T1000 (cell line): ENCODE measurements around the gene CARD11.

Experiments used
- DNase-seq: peaks from one replicate; lab custom pipeline; 2025; ENCODE audit warnings: mixed read lengths; lab: John Stamatoyannopoulos, UW

Gene CARD11

DNA sequence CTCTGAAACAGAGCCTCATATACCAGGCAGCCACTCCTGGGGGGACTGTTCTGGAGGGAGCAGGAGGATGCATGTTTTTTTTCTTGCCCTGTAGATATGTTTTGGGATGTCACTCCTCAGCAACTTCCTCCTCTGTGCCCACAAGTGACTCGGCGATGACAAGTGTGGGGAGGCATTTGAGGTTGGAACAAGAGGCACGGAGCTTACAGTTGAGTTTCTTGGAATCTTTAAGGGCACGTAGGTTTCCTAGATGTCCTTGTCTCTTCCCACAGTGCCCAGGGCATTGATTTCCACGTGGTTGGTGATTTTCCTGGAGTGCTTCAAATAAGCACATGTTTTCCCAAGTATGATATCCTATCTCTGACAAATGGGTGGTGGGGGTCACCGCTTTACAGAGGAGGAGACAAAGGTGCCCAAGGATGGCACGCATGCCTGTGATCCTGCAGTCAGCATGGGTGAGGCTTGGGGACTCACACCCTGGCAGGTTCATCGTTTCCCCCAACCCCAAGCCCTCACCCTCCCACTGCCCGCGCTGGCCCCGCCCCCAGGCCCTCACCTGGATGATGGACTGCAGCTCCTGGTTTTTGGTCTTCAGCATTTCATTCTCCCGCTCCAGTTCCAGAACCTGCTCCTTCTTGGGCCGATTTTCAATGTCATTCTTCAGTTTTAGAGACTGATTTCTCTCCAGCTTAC, 104.3 kb downstream of the CARD11 start:
- no peak for DNase-seq

DNA sequence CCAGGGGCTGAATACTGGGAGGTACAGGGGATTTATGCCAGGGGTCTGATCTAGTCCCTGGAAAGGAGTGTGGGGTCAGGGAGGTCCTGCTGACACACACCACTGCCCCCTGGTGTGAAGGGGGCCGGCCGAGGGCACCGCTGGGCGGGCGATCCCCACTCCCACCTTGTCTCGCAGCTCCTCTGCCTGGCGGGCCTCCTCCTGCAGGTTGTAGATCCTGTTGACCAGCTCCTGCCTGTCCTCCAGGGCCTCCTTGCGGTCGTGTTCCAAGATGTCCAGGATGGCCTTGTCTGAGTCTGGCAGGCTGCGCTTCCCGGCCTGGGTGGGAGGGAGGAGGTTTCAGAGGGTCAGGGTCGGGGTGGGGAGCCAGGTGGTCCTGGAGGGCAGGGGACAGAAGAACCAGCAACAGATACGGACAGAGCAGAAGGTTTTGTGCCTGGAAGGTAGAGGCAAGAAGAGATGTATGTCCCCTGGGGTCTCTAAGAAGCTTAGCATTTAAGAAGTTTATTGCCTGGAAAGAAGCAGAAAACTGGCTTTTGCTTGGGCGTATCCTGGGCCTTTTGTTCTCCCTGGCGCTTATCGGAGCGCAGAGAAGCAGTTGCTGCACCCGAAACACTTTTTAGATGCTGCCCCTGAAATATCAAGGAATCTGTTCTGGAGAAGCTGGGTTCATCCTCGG, 105.0 kb downstream of the CARD11 start:
- DNase-seq = no peak

DNA sequence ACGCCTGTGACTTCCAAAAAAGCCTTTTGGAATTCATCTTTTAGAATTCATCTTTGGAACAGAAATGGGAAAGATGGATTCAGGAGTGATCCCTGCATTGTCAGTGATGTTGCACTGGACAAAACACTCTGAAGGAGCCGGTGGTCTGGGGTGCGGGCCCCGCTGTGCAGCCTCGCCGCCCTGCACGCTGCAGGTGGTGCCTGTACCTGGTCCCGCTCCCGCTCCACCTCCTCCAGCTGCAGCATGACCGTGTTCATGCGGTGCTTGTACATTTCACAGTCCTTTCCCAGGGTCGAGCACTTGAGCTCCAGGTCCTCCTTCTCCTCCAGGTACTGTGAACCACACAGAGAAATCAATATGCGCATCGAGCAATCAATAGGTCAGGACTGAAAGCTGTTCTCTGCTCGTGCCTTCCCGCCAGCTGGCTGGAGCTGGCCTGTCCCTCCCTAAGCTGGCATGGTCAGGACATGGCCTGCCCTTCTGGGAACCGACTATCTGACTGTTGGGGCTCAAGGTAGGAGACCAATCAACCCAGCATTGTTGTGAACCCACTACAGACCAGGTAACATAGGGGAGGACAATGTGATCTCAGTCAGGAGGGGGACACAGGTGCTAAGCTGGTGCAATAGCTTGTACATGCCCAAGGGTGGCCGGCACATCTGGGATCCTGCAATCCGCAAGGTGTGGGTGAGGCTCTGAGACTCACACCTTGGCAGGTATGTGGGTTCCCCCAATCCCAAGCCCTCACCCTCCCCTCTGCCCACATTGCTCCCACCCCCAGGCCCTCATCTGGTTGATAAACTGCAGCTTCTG, 105.8 kb downstream of the CARD11 start:
- DNase-seq = no peak

DNA sequence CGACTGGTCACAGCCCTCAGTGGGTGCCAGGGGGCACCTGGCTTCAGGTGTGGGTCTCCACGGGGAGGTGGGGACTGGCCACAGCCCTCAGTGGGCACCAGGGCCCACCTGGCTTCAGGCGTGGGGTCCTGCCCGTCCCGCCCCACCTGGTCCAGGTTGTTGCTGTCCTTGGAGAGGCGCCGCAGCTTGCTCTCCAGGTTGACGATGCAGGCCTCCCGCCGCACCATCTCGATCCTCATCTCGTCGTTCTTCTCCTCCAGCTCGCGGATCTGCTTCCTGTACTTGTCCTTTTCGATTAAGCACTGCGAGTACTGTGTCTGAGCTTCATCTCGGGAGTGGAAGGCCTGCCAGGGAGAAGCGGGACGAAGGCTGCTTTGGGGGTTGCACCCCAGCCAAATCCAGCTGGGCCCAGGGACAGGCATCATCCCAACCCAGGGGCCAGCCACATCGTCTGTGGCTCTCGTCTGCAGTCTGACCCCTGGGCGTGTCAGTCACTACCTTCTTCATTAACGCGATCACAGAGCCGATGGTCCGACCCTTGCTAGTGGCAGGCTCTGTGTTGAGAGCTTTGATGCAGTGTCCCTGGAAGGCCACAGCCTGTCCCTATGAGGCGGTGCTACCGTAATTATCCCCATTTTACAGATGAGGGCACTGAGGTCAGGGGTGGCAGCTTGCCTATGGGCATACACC, 106.6 kb downstream of the CARD11 start:
- no peak for DNase-seq

DNA sequence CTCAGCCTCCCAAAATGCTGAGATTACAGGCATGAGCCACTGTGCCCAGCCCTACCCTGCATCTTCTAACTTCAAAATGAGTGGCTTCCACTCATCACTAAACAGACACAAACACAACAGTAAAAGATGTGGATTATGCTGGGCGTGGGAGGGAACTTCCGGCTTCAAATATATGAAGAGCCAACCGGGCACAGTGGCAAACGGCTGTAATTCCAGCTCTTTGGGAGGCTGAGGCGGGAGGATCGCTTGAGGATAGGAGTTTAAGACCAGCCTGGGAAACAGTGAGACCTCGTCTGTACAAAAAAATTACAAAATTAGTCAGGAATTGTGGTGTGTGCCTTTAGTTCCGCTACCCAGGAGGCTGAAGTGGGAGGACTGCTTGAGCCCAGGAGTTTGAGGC, 107.4 kb downstream of the CARD11 start:
- no peak for DNase-seq

DNA sequence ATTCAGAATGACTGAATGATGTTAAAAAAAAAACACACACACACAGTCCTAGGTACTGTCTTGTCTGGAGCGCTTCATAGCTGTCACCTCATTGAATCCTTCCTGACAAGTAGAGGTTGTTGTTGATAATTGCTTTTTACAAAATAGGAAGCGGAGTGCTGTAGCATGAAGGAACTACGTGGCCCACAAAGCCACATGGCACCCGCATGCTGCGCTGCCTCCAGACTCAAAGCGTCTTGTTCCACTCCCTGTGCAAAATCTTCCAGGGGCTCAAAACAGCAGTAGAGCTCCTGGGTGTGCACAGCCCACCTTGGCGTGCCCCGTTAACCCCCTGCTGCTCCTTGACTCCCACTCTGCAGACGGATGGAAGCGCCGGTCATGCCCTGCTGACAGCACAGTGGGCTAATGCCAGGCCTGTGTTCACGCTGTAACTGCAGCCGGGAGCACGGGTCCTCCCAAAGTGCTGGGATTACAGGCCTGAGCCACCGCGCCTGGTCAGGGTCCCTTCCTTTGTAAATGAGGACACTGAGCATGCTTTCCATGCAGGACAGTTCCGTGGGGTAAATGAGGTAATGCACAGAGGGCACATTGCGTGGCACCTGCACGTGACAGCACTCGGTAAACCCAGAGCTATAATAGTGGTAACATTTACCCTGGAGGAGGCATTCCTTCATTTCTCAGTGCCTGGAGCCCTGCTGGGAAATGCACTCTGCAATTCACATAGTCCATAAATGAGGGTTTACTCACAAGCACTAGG, 108.5 kb downstream of the CARD11 start:
- no peak for DNase-seq

DNA sequence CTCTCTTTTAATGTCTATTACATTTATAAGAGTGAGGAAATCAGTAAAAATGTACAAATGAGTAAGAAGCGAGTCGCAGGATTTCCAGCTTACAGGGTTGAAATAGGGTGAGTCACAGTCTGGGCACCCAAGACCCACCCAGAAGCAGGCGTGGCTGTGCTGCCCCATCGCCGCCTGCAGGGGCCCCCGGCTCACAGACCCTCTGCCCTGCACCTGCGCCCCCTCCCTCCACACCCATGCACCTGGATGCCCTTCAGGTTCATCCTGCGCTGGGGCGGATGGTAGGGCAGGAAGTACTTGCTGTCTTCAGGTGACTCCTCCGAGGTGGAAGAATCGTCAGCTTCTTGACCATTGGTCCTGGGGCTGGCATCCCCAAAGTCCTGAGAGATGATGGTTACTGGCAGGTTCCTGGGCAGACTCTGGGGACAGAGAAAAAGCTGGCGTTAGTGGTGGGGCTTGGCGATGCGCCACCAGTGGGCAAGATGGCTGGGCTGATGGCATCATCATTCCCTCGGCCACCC, 109.4 kb downstream of the CARD11 start:
- DNase-seq = no peak

DNA sequence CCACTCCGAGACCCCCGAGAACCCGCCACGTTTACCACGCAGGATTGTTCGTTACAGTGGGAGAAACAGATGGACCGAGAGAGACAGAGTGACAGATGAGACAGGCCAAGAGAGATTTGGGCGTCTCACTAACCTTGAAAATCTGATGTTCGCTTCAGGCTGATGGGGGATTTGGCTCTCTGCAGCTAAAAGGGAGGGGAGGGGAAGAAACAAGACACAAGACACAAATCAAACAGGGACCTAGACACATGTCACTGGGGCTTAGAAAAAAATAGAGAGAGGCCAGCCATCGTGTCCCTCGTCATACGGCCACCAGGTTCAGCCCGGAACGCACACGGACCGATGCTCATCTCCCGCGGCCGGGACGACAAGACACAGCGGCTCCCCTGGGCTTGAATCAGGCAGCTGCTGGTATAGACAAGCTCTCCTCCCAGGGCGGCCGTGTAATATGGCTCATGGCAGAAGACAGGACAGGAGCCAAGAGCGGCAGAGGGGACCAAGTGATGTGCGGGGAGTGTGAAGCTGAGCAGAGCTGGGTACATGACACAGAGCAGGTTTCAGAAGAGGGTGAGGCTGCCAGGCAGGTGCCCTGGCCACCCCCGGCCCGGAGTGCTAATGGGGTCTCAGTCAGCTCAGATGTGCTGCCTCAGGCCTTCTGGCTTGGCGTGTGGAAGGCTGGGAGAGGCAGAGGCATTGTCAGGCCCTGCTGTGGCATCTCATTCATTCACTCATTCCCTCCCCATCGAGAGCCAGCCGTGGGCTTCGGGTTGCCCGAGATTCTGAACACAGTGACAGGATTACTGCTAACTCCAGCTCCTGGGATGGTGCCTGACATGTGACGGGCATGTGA, 111.0 kb downstream of the CARD11 start:
- no peak for DNase-seq

DNA sequence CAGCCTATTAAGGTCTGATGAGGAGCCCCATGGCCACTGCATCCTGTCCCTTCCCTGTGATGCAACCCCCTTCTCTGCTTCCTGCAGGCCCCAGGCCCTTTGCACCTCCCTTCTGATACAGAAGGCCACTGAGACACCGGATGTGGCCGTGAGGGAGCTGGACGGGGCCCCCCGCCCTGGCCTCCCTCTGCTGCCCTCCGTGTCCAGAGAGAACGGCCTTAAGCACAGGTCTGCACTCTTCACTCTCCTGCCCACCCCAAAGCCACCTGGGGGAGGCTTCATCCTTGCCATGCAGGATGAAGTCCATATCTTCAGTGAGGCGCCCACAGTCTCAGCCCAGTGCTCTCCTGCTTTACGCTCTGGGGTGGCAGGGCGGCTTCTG, 112.6 kb downstream of the CARD11 start:
- no peak for DNase-seq

DNA sequence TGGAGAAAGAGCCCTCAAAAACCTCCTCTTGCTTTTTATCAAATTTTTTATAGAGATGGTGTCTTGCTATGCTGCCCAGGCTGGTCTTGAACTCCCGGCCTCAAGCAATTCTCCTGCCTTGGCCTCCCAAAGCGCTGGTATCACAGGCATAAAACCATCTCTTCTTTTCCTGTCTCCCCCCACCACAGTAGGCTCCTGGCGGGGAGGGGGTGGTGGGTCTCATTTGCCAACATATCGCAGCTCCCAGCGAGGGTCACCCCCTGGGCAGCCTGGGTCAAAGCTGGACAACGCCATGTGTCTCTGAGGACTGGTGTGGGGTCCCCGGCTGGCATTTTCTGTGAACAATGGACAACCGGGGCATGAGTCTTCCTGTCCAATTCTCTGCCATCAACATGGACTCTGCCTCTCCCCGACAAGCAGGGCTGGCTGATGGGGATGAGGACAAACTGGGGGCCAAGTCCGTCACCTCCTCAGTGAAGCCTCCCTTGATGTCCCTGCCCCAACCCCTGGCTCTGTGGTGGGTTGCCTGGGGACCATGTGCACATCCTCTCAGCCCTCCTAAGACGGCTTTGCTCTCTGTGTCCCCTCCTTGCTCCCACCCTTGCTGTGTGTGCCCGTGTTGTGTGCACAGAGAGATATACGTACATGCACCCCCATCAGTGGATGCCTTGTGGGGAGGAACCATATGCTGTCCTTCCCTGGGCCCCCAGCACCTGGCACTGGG, 113.2 kb downstream of the CARD11 start:
- DNase-seq = no peak

DNA sequence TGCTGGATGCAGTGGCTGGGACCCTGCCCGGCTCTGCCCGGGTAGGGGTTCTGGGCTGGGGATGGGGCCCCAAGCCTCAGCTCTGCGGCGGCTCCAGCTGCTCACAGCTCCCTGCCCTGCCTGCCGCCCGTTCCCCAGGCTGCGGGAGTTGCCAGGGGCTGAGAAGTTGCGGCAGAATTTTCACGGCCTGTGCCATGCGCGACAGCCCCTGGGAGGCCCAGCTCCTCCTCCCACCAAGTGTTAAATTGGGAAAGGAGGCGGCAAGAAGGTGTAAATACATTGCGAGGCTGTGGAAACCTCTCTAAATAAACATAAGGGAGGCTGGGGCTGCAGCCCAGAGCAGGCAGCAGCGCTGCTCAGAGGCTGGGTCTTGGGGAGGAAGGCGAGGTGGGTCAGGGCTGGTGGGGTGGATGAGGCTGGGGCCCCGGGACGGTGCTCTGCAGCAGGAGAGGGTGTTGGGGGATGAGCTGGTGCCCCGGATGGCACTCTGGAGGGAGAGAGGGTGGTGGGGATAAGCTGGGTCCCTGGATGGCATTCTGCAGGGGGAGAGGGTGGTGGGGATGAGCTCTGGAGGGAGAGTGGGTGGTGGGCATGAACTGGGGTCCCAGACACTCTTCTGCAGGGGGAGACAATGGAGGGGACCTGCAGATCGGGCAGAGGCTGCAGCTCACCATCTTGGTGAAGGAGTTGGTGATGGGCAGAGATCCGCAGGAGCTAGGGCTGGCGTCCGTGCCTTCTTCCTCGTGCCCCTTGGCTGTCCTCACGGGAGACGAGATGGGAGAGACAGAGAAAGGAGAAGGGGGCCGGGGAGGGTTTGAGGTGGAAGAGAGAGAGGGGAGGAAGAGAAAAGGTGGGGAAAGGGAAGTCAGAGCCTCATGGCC, 114.1 kb downstream of the CARD11 start:
- DNase-seq = no peak

DNA sequence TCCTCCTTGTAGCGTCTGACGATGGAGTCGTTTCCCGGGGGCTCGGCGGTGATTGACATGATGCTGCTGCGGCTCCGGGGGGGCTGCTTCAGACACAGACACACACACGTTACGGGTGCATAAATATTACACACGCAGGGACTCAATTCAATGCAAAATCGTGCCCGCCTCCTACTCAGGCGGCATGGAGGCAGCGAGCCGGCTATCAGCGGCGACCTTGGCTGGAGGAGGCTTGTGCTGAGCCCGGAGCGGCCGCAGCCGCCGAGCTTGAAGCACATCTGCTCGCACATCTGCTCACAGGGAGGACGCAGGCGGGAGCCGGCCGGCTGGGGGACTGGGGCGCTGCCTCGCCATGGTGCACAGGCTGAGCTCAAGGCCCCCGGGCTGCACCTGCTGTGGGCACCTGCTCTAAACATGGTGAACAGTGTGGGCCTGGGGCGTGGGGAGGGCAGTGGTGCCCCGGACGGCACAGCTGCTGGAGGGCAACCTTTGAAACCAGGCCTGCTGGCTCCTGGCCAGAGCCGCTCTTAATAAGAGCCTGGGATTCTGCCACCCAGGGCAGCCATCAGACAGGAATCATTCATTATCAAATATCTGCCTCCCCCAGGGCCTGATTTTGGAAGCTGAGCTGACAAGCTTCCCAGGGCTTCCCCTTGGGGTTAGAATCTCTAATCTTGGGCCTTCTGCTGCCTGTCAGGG, 114.9 kb downstream of the CARD11 start:
- DNase-seq = no peak

DNA sequence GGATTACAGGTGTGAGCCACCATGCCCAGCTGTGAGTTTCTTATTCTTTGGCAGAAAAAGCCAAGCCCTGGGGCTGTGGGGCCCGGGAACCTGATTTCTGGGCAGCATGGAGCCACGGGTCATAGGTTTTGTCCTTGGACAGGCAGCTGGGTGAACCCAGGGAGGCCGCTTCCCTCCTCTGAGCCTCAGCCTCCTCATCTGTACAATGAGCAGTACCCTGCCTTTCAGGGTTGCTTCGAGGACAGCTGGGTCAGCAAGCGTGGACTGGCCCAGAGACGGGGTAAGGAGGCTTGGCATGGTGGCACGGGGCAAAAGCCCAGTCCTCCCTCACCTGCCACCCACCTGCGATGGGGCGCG, 115.4 kb downstream of the CARD11 start:
- DNase-seq = no peak

DNA sequence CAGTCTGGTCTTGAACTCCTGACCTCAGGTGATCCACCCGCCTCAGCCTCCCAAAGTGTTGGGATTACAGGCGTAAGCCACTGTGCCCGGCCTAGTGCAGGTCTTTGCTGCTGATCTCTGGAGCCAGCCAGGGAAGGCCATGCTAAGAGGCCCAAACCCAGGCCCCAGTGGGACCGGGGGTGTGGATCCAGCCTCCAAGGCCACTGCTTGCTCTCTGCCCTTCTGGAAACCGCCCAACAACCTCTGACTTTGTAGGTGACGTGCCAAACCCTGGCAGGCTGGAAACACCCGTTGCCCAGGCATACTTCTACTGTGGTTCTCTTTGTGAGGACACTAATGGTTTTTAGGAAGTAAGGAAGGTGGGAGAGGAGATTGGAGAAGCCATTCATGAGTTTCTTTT, 116.1 kb downstream of the CARD11 start:
- no peak for DNase-seq

DNA sequence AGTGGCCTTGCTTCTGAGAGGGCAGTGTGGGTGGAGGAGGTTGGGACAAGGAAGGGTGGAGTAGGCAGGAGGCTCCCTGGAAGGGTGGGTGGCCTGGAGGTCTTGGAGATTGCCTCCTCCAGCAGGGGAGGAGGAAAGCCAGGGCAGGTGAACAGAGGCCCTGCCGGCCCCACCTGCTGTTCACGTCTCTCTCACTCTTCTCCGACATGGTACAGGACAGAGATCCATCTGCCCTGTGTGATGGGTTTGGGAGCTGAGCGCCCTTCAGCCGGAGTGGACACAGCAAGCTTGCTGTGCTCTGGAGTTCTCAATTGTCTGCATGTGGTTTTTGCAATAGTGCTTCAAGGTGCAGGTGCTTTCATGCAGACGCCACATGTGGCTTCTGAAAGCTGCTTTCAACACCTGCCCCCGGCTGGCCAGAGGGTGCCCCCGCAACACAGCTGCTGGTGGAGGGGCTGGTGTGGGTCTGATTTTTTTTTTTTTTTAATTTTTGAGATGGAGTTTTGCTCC, 116.7 kb downstream of the CARD11 start:
- no peak for DNase-seq

DNA sequence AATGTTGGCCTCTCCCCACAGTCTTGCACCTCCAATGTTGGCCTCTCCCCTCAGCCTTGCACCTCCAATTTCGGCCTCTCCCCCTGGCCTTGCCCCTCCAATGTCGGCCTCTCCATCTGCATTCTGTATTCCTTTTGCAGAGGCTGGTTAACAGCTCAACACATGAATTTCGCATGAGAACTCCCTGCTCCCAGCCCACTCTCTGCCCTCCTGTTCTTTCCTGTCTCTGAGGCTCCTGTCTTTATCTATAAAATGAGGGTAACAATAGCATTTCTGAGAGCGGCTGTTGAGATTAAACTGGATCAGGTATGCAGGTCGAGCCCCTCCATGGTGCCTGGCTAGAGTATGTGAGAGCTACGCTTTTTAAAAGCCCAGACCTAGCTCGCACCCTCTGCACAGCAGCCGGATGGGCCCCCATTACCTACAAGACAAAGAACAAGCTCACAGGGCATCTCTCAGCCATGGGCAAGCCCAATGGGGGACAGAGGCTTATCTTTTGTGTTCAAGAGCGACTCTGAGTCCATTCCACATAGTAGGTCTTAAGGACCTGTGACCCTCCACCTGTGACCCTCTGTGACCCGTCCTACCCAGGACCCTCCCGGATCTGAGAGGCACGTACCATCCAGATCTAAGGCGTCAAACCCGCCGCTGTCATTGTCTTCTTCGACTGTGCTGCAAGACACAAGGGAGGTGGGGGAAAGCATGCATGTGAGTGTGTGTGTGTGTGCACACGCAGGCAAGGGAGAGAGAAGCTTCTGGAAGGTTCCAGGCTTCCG, 117.4 kb downstream of the CARD11 start:
- no peak for DNase-seq
